ENCODE results near the gene MINPP1.

Gene MINPP1

GRCh38 chr10:87531908-87532622, 27.4 kb downstream of the MINPP1 start:
- DNase-seq (ENCODE audit: low read depth in 2 of 2), result peak; percentile 75 to 87
- no peak overlapping the region for H3K4me3 ChIP-seq (replicated peaks in 1 of 2; ENCODE audit: low read depth in 2 of 2, low read length in 2 of 2)
- TF ChIP-seq, protein P1, sequence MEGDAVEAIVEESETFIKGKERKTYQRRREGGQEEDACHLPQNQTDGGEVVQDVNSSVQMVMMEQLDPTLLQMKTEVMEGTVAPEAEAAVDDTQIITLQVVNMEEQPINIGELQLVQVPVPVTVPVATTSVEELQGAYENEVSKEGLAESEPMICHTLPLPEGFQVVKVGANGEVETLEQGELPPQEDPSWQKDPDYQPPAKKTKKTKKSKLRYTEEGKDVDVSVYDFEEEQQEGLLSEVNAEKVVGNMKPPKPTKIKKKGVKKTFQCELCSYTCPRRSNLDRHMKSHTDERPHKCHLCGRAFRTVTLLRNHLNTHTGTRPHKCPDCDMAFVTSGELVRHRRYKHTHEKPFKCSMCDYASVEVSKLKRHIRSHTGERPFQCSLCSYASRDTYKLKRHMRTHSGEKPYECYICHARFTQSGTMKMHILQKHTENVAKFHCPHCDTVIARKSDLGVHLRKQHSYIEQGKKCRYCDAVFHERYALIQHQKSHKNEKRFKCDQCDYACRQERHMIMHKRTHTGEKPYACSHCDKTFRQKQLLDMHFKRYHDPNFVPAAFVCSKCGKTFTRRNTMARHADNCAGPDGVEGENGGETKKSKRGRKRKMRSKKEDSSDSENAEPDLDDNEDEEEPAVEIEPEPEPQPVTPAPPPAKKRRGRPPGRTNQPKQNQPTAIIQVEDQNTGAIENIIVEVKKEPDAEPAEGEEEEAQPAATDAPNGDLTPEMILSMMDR (IDR thresholded peaks at IDR 0.05; ENCODE audit: low read depth, low read length), result no peak

GRCh38 chr10:87532696-87533095, 28.0 kb downstream of the MINPP1 start:
- TF ChIP-seq, protein P1 (IDR thresholded peaks at IDR 0.05; ENCODE audit: low read depth, low read length), result no peak
- H3K4me3 ChIP-seq (replicated peaks in 1 of 2; ENCODE audit: low read depth in 2 of 2, low read length in 2 of 2), result no peak overlapping the region
- DNase-seq (ENCODE audit: low read depth in 2 of 2), result no peak

DNA sequence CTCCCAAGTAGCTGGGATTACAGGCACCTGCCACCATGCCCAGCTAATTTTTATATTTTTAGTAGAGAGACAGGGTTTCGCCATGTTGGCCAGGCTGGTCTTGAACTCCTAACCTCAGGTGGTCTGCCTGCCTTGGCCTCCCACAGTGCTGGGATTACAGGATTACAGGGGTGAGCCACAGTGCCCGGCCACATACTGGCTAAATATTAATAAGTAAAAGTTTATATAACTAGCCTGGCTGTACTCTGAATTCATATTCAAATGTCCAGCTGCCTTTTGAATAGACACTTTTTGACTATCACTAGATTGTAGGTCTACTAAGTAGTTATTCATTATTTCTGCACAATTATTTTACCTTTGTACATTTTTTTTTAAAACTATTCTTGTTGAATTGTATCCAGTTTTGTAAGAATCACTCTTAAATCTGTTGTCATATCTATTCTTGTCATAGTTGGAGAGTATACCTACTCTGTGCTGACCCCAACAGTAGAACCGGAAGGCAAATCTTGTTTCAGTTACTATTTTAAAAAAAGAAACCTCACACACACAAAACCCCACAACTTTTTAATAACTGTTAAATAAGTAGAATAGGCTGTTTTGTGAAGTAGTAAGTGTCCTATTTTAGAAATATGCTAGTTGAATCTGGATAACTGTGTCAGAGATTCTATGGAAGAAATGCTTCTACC, 29.6 kb downstream of the MINPP1 start:
- TF ChIP-seq, protein P1 (IDR thresholded peaks at IDR 0.05; ENCODE audit: low read depth, low read length), result no peak
- DNase-seq (ENCODE audit: low read depth in 2 of 2), result no peak

DNA sequence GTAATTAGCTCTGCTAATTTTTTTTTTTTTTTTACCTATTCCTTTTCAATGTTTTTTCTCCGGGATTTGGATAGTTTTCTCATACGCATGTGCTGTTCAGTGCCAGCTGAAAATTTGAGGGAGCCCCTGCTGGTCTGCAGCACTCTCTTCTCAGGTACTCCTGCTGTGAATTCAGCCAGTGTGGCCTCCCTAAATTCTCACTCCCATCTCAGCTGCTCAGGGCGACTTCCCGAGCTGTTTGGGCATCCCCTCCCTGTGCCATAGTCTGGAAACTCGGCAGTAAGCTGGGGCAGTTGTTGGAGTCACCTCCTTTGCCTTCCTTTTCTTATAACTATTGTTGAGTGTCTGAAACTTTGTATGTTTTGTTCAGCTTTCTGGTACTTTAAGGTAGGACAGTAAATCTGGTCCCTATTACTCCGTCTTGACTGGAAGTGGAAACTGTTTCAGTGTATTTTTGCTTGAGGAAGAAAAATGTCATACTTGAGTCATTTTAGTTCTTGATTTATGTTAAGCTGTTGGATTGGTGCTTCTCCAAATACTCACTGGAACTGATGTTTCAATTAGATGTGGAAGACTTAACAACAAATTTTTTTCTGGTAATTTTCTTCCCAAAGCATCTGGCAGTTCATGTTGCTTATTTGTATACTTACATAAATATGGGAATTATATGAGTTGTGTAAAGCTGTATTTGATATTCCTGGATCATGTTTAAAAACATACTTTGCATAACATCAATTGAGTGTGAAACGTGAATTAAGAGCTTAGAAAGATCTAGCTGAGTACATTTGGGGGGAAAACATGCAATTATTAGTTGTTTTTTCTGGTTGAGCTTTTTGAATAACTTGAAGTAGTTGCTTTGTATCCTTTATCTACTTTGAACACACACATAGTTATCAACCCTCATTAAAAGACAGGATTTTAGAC, 33.7 kb downstream of the MINPP1 start:
- no peak for DNase-seq (ENCODE audit: low read depth in 2 of 2)
- TF ChIP-seq, protein P1 (IDR thresholded peaks at IDR 0.05; ENCODE audit: low read depth, low read length), result no peak
- no peak overlapping the region for H3K4me3 ChIP-seq (replicated peaks in 1 of 2; ENCODE audit: low read depth in 2 of 2, low read length in 2 of 2)

More for the DNA sequence above, 29.6 kb downstream of the MINPP1 start:
- H3K4me3 ChIP-seq (replicated peaks in 1 of 2; ENCODE audit: low read depth in 2 of 2, low read length in 2 of 2), result no peak overlapping the region

DNA sequence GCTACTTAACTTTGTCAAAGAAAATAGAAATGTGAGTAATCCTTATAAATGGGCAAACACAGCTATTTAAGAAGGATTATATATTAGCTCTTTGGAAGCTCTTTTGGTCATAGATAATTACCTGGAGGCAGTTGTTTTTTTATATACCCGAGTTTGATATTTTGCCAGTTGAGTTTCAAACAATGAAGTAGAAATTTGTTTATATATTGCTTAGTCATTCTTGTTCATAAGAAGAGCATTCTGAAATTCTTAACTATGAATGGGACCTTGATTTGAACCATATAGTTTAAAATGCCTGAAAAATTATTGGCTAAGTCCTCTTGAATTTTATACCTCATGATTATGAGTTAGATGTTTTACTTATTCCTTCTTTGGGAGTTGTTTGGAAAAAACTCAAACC, 36.4 kb downstream of the MINPP1 start:
- DNase-seq (ENCODE audit: low read depth in 2 of 2), result peak in 1 of 2 donors; percentile 79
- H3K4me3 ChIP-seq (replicated peaks in 1 of 2; ENCODE audit: low read depth in 2 of 2, low read length in 2 of 2), result no peak overlapping the region
- TF ChIP-seq, protein P1 (IDR thresholded peaks at IDR 0.05; ENCODE audit: low read depth, low read length), result no peak

GRCh38 chr10:87544721-87545120, 40.0 kb downstream of the MINPP1 start:
- H3K4me3 ChIP-seq (replicated peaks in 1 of 2; ENCODE audit: low read depth in 2 of 2, low read length in 2 of 2), result no peak overlapping the region
- TF ChIP-seq, protein P1 (IDR thresholded peaks at IDR 0.05; ENCODE audit: low read depth, low read length), result no peak
- DNase-seq (ENCODE audit: low read depth in 2 of 2), result peak; percentile 46 to 57
